HPDE6-E6E7 (cell line): ENCODE data around the gene RANGRF.
"Not testable (repeated sequence)": the region's sequence is repeated elsewhere in the genome, so short reads cannot be mapped to it uniquely, and the experiment has no call there.

Source experiments
- DNase-seq: peaks from one replicate; pipeline ENCODE4 v3.0.0; 2011; ENCODE audit warnings: missing footprints; ENCODE audit errors: extremely low spot score

Gene RANGRF, protein sequence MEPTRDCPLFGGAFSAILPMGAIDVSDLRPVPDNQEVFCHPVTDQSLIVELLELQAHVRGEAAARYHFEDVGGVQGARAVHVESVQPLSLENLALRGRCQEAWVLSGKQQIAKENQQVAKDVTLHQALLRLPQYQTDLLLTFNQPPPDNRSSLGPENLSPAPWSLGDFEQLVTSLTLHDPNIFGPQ

DNA sequence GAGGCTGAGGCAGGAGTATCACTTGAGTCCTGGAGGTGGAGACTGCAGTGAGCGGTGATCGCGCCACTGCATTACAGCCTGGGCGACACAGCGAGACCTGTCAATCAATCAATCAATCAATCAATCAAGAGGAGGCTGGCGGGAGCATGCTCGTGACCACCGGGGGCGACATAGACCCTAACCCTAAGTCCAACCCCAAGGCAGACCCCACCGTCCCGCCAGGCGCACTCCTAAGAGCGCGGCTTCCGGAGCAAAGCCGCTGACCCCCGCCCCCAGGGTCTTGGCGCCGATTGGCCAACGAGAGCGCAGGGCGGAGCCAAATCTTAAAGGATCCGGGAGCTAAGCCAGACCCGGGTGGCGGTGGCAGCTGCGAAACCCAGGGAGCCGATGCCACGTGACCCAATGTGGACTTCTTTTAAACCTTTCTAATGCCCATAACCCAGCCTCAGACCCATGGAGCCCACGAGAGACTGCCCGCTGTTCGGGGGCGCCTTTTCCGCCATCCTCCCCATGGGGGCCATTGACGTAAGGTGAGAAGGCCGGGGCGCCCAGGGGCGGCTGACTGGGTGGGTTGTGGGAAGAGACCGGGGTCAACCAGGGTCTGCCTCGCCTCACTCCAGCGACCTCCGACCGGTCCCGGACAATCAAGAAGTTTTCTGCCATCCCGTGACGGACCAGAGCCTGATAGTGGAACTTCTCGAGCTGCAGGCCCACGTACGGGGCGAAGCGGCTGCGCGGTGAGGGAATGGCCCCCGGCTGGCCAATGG is at the start of gene RANGRF:
Gene RANGRF, plus strand, starts transcription at position 335 of the 767 bp plus-strand sequence. Its CDS starts 119 bp downstream, at position 454.
- peak; percentile 86 for DNase-seq

DNA sequence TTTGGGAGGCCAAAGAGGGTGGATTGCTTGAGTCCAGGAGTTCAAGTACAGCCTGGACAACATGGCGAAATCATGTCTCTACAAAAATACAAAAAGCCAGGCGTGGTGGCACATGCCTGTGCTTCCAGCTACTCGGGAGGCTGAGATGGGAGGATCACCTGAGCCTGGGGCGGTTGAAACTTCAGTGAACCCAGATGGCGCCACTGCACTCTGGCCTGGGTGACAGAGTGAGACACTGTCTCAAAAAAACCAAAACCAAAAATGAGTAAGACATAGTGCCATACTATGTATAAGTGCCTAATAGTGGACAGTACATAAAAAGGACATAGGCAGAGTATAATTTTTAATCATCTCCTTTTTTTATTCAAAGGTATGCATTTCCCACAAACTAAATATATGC is 44.6 kb upstream of the RANGRF start:
- DNase-seq = no peak

DNA sequence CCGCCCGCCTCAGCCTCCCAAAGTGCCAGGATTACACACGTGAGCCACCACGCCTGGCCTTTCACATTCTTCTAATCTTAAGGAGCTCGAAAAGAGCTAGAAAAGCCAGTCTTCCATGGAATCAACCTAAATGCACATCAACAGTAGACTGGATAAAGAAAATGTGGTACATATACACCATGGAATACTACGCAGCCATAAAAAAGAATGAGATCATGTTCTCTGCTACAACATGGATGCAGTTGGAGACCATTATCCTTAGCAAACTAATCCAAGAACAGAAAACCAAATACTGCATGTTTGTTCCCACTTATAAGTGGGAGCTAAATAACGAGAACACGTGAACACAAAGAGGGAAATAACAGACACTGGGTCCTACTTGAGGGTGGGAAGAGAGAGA is 43.7 kb upstream of the RANGRF start:
- DNase-seq = no peak

DNA sequence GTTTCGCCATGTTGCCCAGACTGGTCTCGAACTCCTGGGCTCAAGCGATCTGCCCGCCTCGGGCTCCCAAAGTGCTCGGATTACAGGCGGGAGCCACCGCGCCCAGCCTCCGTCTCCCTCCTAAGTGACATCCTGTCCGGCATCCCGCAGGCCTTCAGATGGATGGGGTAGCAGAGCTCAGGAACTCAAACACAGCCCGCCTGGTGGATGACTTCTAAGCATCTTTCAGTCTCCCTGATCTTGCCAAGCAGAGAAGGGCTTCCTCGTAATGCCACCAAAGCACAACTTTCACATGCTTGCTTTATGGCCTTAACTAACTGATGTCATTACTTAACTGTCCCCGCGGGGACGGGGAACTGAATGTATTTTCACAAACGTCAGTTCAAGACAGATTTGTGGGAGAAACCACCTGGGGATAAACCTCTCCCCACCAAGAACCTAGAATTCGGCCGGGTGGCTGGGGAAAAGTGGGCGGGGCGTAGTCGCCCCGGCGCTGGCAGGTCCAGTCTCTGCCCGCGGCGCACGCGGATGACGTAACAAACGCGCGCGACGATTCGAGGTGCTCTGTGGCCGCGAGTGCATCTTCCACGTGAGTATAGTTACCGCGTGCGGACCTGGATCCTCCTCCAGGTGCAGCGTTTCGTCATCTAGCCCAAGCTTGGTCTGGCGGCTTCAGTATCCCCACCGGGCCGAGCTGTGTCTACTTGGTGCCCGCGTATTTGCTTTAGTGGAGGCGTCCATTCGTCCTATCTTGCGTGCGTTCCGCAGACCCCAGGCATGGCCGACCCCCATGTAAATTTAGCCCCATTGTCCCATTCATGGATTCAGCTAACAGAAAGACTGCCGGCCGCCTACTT is 39.5 kb upstream of the RANGRF start, which contains the start of gene PFAS:
Gene PFAS, plus strand, starts transcription at position 539 of the 857 bp plus-strand sequence. CDS start 4,649 bp downstream, outside the sequence.
- peak; percentile 90 for DNase-seq

DNA sequence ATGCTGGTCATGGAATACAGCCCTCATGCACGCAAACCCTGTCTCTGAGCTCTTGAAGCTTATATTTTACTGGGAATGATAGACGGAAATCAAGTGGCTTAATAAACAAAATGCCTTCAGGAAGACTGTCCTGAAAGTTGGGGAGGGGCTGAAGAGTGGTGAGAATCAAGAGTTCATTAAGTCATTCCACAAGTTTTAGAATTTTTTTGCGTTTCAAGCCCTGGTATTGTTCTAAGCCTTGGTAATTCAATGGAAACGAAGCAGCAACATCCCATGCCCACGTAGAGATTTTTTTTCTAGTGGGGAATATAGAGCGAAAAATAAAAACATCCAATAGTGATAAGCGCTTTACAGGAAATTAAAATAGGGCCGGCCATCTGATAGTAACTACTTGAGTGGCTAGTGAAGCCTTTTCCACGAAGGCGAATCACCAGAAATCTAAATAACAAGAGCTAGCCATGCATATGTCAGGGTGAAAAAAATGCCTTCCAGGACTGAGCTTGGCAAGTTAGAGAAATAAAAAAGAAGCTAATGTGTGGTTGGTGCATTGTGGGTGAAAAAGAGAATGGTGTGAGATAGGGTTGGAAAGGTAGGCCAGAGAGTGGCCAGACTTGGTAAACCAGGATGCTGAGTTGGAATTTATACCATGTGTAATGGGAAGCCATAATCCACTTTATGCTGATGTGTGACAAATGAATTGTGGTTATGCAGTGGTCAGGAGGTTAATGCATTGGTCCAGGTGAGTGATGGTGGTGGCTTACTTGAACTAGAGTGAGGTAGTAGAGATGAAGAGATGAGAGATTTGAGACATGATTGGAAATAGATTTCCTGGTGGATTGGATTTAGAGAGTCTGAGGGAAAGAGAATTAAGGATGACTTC is 38.6 kb upstream of the RANGRF start:
- DNase-seq = no peak

DNA sequence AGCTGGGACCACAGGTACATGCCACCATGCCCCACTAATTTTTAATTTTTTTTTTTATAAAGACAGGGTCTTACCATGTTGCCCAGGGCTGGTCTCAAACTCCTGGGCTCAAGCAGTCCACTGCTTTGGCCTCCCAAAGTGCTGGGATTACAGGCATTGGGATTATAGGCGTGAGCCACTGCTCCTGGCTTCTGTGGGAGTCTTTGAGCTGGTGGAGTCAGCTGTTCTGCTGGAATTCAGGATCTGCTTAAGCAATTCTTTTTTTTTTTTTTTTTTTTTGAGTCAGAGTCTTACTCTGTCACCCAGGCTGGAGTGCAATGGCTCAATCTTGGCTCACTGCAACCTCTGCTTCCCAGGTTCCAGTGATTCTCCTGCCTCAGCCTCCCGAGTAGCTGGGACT is 37.1 kb upstream of the RANGRF start:
- not testable (repeated sequence) for DNase-seq

DNA sequence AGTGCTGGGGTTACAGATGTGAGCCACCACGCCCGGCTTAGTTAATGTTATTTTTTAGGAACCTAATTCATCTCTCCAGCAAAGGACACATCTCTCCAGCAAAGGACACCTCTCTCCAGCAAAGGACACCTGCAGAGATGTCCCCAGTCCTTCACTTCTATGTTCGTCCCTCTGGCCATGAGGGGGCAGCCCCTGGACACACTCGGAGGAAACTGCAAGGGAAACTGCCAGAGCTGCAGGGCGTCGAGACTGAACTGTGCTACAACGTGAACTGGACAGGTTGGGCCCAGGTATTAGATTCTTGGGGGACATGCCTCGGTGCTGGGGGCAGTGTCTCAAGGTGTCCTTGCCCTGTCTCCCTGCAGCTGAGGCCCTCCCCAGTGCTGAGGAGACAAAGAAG is 34.7 kb upstream of the RANGRF start:
- DNase-seq = no peak

DNA sequence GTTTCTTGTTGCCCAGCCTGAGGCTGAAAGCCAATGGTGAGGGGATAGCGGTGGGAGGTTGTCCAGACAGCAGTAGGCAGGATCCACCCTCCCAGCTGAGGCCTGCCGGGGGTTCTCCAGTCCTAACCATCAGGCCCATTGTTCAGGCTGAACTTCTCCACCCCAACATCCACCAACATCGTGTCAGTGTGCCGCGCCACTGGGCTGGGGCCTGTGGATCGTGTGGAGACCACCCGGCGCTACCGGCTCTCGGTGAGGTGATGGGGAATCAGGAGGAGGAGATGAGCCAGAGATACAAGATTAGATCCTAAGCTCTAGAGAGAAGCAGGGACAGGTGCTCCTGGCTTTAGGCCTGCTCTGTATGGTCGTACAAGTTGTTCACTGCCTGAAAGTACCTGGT is 33.6 kb upstream of the RANGRF start:
- DNase-seq = no peak

DNA sequence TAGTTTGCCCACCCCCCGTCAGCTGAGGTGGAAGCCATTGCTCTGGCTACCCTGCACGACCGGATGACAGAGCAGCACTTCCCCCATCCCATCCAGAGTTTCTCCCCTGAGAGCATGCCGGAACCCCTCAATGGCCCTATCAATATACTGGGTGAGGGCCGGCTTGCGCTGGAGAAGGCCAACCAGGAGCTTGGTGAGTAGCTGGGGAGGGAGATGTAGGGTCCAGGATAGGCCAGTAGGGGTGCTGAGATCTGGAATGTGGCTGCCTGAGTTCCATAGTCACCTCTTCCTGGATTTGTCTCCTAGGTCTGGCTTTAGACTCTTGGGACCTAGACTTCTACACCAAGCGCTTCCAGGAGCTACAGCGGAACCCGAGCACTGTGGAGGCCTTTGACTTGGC is 33.0 kb upstream of the RANGRF start:
- no peak for DNase-seq

DNA sequence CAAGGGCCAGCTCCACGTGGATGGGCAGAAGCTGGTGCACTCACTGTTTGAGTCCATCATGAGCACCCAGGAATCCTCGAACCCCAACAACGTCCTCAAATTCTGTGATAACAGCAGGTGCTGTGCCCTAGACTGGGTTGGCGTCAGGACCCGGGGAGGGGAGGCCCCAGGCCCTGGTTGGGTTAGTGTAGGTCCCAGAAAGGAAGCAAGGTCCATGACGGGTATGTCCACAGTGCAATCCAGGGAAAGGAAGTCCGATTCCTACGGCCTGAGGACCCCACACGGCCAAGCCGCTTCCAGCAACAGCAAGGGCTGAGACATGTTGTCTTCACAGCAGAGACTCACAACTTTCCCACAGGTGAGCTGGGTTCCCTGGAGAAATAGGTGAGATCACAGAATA is 32.2 kb upstream of the RANGRF start:
- no peak for DNase-seq

DNA sequence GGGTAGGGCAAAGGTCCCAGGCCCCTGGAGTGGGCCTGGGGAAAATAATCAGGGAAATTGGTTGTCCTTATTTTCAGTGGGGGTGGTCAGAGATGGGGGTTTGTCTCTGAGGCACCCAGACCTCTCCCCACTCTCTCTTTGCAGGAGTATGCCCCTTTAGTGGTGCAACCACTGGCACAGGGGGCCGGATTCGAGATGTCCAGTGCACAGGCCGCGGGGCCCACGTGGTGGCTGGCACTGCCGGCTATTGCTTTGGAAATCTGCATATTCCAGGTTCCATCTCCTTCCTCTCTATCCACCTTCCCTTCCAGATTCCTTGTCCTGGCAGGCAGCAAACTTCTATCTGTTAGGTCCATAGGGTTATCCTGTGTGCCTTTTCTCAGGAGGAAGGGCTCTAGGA is 31.8 kb upstream of the RANGRF start:
- DNase-seq = no peak

DNA sequence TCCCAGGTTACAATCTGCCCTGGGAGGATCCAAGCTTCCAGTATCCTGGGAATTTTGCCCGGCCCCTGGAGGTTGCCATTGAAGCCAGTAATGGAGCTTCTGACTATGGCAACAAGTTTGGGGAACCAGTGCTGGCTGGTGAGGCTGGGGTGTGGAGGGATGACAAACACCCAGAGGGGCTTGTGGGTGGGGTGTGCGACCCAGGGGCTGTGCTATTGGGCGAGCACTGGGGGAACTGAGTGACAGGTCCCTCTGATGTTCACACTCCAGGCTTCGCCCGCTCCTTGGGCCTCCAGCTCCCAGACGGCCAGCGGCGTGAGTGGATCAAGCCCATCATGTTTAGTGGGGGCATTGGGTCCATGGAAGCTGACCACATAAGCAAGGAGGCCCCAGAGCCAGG is 30.7 kb upstream of the RANGRF start:
- DNase-seq = no peak

DNA sequence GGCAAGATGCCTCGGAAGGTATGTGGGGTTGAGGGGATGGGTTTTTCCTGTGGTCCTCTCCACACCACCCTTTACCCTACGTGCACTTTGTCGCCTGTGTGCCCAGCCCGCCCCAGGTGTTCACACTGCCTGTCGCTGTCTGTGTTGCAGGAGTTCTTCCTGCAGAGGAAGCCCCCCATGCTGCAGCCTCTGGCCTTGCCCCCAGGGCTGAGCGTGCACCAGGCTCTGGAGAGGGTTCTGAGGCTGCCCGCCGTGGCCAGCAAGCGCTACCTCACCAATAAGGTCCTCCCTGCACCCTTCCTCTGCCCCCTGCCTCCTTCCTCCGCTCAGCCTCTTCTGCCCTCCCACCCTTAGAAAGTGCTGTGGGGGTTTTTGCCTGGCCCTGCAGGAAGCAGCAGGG is 24.1 kb upstream of the RANGRF start:
- DNase-seq = no peak

DNA sequence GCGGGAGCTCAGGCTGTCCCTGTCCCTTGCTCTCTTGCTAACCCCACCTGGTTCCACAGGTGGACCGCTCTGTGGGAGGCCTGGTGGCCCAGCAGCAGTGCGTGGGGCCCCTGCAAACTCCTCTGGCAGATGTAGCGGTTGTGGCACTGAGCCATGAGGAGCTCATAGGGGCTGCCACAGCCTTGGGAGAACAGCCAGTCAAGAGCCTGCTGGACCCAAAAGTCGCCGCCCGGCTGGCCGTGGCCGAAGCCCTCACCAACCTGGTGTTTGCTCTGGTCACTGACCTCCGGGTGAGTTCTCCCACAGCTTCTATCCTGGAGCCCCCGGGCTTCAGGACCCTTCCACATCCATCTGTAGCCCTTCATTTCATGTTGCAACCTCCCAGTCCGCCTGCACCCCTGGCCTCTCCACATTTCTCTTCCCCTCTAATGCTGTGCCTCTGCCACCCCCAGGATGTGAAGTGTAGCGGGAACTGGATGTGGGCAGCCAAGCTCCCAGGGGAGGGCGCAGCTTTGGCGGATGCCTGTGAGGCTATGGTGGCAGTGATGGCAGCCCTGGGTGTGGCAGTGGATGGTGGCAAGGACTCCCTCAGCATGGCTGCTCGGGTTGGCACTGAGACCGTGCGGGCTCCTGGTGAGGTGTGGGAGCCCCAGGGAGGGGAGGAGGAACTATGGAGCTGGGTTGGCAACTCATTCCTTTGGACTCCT is 23.5 kb upstream of the RANGRF start:
- no peak for DNase-seq

DNA sequence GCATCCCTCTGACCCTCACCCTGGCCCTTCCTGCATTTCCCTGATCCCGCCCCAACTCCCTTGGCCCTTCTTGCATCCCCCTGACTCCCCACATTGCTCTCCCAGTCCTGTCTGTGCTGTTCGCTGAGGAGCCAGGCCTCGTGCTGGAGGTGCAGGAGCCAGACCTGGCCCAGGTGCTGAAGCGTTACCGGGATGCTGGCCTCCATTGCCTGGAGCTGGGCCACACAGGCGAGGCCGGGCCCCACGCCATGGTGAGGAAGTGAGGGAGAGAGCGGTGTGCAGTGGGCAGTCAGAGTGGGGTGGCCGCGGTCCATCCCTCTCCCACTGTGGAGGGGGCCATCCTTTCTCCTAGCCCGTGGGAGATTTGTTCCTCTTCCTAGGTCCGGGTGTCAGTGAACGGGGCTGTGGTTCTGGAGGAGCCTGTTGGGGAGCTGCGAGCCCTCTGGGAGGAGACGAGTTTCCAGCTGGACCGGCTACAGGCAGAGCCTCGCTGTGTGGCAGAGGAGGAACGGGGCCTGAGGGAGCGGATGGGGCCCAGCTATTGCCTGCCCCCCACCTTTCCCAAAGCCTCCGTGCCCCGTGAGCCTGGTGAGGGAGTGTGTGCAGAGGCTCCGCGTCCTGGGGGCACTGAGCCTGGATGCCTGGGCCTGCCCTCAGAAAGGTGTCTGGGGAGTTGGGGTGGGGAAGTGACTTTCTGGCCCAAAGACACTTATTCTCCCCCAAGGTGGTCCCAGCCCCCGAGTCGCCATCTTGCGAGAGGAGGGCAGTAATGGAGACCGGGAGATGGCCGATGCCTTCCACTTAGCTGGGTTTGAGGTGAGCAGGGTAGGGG is 21.6 kb upstream of the RANGRF start:
- DNase-seq = no peak

DNA sequence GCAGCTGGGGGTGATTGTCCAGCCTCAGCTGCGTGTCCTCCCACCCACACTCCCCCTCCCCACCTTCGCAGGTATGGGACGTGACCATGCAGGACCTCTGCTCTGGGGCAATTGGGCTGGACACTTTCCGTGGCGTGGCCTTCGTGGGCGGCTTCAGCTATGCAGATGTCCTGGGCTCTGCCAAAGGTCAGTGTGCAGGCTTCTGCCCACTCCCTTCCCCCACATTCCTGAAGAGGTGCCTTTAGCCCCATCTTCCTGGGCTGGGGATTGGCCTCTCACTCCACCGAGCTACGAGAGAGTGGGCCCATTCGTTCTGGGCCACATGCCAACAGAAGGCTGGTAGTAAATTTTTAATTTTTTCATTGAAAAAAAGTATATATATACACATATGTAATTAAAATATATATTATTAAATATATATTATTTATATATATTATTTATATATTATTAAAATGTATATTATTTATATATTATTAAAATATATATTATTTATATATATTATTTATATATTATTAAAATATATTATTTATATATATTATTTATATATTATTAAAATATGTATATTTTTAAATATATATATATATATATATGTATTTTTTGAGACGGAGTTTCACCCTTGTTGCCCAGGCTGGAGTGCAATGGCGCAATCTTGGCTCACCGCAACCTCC is 20.9 kb upstream of the RANGRF start:
- no peak for DNase-seq

DNA sequence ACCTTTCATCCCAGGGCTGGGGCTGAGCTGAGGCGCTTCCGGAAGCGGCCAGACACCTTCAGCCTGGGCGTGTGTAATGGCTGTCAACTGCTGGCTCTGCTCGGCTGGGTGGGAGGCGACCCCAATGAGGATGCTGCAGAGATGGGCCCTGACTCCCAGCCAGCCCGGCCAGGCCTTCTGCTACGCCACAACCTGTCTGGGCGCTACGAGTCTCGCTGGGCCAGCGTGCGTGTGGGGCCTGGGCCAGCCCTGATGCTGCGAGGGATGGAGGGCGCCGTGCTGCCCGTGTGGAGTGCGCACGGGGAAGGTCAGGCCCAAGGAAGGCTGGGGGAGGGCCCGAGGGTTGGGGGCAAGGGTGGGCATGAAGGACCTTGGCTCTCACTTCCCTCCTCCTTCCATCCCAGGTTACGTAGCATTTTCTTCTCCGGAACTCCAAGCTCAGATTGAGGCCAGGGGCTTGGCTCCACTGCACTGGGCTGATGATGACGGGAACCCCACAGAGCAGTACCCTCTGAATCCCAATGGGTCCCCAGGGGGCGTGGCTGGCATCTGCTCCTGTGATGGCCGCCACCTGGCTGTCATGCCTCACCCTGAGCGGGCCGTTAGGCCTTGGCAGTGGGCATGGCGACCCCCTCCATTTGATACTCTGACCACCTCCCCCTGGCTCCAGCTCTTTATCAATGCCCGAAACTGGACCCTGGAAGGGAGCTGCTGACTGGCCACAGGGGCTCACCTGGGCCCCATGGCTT is 19.7 kb upstream of the RANGRF start:
- no peak for DNase-seq

DNA sequence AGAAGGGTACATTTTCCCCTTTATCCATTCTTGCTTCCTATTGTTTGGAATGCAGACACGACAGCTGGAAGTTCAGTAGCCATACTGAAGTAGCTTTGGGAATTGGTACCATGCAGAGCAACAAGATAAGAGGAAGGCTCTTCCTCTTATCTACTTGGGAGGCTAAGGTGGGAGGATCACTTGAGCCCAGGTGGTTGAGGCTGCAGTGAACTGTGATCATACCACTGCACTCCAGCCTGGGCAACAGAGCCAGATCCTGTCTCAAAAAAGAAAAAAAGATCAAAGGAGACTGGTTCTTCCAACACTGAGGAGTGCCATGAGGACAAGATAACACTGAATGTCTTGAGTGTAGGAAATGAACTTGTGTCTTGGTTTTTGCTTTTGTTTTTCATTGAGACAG is 16.0 kb upstream of the RANGRF start:
- no peak for DNase-seq
